Esophagus squamous epithelium (tissue), 4 donors: ENCODE results near the gene ESPL1.

ENCODE experiments used
- POLR2A ChIP-seq, 4 donors: fragments of 450-650 bp; IDR thresholded peaks; one replicate each; pipeline ENCODE4 v1.6.1; 2017; ENCODE audit warnings: antibody characterized with exemption in 4 of 4, mild to moderate bottlenecking in 4 of 4, moderate library complexity in 3 of 4
- TF ChIP-seq, protein P1 (sequence below), 6 experiments: fragments of 450-650 bp in 4 of 6; fragments of 200-600 bp in 2 of 6; sonication (generic) in 2 of 6; IDR thresholded peaks; one replicate each; pipeline ENCODE4 v1.5.1; 2016 to 2019; ENCODE audit warnings: antibody characterized with exemption in 6 of 6, mild to moderate bottlenecking in 4 of 6, moderate library complexity in 4 of 6

DNA sequence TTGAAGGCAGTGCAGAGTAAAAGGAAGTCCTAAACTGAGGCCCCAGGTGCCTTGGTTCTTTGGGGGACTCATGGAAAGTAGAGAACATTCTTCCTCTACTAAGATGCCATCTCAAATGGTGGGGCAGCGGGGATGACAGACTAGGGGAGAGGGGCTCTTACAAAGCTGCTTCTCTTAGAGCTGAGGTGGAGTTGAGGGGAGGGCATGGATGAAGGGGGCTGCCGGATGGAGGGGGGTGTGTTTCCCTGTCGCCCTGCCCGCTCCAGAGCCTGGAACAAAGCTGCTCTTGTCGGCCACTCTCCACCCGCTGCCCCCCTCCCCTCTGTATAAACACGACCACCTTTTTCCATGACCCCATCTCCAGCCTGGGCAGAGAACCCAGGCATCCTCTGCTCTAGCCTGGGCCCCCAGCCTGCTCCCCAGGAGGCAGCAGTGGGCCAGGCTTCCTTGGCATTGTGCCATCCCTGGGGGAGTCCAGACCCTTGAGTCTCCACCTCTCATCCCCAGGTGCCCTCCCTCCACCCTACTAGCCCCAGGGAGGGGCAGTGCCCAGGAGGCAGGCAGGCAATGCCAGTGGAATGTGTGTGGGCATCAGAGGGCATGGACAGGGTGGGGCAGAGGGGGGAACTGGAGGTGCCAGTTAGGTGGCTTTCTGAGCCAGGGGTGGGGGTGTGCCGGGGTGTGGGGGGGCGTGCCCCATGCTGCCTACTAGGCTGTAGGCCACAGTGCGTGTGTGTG lies 37.8 kb upstream of the ESPL1 start:
- TF ChIP-seq, protein P1, sequence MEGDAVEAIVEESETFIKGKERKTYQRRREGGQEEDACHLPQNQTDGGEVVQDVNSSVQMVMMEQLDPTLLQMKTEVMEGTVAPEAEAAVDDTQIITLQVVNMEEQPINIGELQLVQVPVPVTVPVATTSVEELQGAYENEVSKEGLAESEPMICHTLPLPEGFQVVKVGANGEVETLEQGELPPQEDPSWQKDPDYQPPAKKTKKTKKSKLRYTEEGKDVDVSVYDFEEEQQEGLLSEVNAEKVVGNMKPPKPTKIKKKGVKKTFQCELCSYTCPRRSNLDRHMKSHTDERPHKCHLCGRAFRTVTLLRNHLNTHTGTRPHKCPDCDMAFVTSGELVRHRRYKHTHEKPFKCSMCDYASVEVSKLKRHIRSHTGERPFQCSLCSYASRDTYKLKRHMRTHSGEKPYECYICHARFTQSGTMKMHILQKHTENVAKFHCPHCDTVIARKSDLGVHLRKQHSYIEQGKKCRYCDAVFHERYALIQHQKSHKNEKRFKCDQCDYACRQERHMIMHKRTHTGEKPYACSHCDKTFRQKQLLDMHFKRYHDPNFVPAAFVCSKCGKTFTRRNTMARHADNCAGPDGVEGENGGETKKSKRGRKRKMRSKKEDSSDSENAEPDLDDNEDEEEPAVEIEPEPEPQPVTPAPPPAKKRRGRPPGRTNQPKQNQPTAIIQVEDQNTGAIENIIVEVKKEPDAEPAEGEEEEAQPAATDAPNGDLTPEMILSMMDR (IDR thresholded peaks at IDR 0.05): no peak
- peak in 1 of 4 donors; percentile 15 for TF ChIP-seq POLR2A (IDR thresholded peaks at IDR 0.05)
